ENCODE data around the gene IGF1R.
"Not testable (repeated sequence)": the region's sequence is repeated elsewhere in the genome, so short reads cannot be mapped to it uniquely, and the experiment has no call there.

IGF1R gene

DNA sequence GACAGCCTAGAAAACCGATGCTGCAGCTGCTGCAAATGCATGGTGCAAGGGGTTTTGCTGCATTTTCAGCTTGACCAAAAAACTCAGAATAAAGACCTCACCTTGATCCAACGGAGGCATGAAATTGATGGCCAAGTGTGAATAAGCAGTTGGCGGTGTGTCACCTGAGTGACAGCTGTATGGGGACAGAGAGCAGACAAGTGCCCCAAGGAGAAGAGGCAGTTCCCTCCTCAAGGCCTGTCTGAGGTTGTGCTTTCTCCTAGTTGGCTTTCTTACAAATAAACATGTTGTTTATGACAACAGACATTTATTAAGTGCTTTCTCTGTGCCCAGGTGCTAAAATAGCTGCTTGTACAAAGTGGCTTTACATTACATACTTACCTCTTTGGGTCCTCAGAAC, 349.0 kb downstream of the IGF1R start:
- DNase-seq (ENCODE audit: low read depth in 2 of 2): no peak

DNA sequence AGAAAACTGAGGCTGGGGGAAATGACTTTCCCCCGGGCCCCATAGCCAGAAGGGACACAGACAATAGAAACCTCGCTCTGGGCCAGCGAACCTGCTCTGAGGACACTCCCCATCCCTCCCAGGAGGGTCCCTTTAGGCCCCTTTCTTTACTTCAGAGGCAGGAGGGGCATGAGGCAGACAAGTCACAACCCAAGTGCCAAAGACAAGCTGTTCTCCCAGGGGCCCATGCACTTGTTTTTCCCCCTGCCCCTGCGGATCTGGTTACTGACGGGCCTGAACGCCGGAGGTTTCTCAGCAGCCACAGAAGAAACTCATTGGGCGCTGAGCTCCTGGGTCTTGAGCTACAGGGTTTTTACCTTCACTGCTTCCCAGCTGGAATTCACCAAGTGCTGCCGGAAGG, 349.4 kb downstream of the IGF1R start:
- no peak for DNase-seq (ENCODE audit: low read depth in 2 of 2)

DNA sequence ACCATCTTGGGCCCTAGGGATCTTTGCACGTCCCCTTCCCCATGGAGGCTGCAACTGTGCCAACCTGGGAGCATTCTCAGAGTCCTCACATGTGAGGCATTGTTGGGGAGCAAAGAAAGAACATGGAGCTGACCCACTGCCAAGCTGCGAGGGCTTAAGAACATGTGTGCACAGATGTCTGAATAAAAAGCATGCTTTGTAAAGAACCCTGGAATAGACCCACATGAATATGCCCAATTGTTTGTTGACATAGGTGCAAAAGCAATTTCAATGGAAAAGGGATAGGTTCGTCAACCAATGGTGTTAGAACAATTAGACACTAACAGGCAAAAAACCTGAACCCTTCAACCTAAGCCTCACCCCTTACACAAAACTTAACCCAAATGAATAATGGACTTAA, 349.9 kb downstream of the IGF1R start:
- no peak for DNase-seq (ENCODE audit: low read depth in 2 of 2)

DNA sequence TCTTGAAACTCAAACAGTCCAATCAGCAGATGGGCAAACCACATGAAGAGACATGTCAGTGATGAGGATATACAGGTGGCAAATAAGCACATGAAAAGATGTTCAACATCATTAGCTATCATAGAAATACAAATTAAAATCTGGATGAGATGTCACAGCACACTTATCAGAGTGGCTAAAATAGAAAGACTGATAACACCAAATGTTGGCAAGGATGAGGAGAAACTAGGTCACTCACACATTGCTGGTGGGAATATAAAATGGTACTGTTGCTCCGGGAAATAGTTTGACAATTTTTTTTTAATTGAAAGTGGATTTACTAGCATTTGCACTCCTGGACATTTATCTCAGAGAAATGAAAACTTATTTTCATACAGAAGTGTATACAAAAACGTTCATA, 350.9 kb downstream of the IGF1R start:
- DNase-seq (ENCODE audit: low read depth in 2 of 2): no peak

DNA sequence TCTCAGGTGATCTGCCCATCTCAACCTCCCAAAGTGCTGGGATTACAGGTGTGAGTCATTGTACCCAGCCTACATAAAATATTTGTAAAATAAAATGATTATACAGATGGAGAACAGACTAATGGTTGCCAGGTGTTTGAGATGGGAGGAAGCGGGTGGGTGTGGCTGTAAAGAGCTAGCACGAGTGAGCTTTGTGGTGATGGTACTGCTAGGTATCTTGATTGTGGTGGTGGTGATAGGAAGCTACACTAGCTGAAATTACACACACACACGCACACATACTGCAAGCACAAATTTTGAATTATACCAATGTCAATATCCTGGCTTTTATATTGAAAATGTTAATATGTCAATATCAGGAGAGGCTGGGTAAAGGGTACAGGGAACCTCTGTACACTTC, 353.9 kb downstream of the IGF1R start:
- no peak for DNase-seq (ENCODE audit: low read depth in 2 of 2)

DNA sequence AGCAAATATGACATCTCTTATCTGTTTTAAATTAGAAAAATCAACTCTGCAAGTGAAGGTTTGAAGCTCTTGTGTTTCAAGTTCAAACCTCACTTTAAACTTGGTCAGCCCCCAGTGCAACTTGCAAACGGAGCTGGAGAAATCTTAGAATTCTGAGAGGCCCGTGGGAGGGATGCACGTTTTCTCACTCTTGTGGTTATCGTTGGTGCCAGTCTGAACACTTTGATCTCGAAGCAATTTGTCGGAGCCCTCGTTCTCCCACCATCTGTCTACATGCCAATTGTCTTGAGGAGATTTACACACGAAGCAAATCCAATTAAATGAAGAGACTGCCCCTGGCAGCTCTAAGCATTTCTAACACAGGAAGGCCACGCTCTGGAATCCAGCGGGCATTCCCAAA, 355.0 kb downstream of the IGF1R start:
- not testable (repeated sequence) for DNase-seq (ENCODE audit: low read depth in 2 of 2)

DNA sequence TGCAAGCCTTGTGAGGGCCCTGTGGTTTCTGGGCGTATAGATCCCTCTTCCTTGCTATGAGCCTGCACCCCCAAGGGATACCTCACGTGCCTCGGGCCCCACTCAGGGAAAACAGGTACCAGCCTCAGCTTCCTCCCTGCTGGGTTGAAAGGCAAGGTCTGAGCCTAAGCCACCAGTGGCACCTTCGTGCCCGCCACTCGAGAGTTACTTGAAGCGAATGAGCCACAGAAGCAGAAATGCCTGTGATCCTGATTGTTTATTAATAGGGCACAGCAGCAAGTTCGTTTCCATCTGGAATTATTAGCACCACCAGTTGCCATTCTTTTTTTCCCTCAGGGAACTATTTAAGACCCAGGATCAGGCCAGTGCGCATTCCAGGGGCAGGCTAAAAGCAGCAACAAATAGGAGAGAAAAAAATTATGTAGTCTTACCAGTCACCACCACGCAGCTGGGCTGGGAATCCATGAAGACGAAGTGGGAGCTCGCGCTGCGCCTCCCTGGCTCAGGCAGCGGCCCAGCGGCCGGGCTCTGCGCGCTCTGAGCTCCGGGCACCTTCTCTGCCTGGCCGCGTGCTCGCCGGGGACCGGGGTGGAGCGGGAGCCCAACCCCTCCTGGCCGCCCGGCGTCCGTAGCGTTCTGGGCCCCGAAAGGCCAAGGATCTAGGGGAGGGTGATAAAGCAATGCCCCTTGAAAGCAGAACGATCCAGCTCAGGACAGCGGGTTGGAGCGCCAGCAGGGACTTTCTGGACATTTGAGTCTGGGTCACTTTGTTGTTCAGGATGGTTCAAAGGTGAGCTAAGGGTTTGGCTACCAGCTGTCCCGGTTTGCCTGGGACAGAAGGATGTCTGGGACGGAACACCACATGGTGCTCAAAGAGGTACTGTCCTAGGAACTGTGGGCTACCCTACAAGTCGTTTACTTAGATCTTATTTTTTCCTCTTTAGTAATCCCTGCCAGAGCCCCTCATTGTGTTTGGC, 356.9 kb downstream of the IGF1R start:
- DNase-seq (ENCODE audit: low read depth in 2 of 2): not testable (repeated sequence)

DNA sequence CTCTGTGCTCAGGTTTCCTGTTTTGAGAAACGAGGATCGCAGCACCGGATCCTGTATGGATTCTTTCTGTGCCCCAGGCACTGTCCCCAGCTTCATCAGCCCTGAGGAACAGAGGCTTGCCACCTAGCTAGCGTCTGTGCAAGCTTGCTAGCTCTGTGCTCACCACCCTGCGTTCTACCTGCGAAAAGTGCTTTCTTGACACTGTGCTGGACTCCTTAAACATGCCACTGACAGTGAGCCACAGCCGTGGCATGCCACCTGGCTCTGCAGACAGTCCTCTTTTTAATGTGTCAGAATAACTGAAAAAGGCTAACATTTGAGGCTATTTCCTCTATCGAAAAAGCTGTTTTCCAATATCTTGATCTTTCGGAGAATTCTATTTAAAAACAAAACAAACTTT, 357.8 kb downstream of the IGF1R start:
- no peak for DNase-seq (ENCODE audit: low read depth in 2 of 2)

DNA sequence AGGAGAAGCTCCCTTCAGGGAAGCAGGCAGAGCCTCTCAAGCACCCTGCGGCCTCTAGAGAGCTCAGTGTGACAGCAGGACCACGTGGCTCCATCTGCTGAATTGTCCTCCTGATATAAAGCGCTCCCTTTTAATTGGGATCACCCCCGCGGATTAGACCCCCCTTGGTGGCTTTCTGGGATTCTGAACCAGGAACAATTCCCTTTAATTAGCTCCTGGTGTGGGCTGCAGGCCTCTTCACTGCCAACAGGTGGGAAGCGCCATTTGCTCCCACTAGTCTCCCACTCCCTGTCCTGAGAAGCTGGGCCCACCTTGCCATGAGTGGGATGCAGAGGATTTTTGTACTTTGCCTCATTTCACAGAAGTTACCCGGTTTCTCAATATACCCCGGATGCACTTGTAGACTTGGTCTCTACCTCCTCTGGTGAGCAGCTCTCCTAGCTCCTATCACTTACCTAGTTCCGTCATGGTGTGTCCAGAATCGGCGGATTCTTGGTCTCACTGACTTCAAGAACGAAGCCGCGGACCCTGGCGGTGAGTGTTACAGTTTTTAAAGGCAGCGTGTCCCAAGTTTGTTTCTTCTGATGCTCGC, 358.7 kb downstream of the IGF1R start:
- no peak for DNase-seq (ENCODE audit: low read depth in 2 of 2)

DNA sequence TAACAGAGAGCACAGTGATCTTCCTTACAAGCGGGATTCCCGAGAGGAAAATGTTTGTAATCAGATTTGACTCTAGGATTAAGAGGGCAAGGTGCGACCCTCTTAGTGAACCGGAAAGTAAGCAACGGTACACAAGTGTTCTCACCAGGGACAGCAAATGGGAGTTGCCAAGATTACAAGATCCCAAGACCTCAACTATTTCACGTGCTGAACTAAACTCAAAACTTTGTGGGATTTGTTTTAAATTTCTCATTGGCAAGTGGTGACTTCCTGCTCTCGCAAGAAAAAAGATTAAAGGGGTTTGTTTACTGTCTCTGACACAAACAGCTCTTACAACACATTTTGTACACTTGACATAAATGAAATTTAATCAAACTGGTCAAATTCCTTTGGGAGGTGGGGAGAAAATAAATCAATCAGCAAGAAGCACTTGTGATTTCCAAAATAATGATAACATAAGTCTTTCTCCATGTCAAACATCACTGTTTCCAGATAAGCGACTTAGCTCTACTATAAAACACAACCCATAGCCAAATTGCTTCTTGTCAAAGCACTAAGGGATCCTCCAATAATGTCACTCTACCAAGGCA, 361.5 kb downstream of the IGF1R start:
- no peak for DNase-seq (ENCODE audit: low read depth in 2 of 2)

DNA sequence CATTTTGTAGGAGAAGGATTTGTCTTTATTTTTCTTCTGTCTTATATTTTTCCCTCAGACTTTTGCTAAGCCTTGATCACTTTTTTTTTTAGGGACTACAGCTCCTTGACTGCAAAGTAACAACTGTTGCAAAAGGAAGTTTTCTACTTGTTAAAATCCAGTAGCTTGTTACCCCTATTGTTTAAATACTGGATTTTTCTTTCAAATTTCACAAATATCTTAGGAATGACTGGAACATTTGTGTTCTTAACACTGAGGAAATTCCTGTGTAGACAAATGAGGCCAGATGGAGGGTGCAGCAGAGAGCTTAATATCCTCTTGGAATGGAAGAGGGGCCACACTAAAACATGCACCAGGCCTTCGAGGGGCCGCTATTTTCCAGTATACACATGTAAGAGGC, 362.4 kb downstream of the IGF1R start:
- DNase-seq (ENCODE audit: low read depth in 2 of 2): no peak

Measured in stimulated activated CD4-positive, alpha-beta T cell treated with anti-CD3 and anti-CD28 coated beads, Interleukin-12 subunit alpha, Interleukin-12 subunit beta, amount 100 ng/mL, for 24 hours (primary cell).